A549 (cell line): ENCODE data around the gene CADM1. TPM values are rescaled to one million over a fixed set of nuclear protein-coding genes. Genes with fewer than 3 reads are reported as not detected.

ENCODE experiments used
- ATAC-seq, 2 experiments: fragments of 200-7000 bp in 1 of 2; fragments of >200 bp in 1 of 2; cut with Nextera tagmentation in 1 of 2; cut with Tn5 transposase in 1 of 2; 3 replicates each; pipeline versions ENCODE4 v1.8.0 to v1.9.1; 2018 to 2020; ENCODE audit warnings: mild to moderate bottlenecking in 1 of 2, moderate library complexity in 1 of 2
- CTCF ChIA-PET: fragments of 300-600 bp; sonication (Branson Sonifier 250); formaldehyde crosslinking; extraction: SDS; loops from one replicate; lab custom pipeline; 2021; ENCODE audit warnings: antibody characterized with exemption, inconsistent platforms; lab: Yijun Ruan, JAX
- POLR2A ChIA-PET: fragments of 350-600 bp; formaldehyde crosslinking; extraction: SDS; loops from one replicate; lab custom pipeline; 2021; ENCODE audit warnings: antibody characterized with exemption, inconsistent platforms; lab: Yijun Ruan, JAX
- DNase-seq, 2 experiments: peaks; one replicate each; pipeline versions ENCODE4 v3.0.0 to v3.0.0-alpha.2; 2011 to 2016; ENCODE audit warnings: low read depth in 1 of 2, low spot score in 1 of 2
- FAIRE-seq: peaks from 2 replicates; lab custom pipeline; 2011; peaks lifted over from hg19 to GRCh38; lab: Jason Lieb, UNC
- H3K27ac ChIP-seq, 2 experiments: fragments of >200 bp; sonication (Bioruptor Twin); formaldehyde crosslinking; 3 replicates each; pipeline ENCODE4 v1.5.1; 2016 to 2017
- H3K4me1 ChIP-seq: fragments of >200 bp; sonication (Bioruptor Twin); formaldehyde crosslinking; 3 replicates; pipeline ENCODE4 v1.6.1; 2016
- H3K4me2 ChIP-seq: fragments of >200 bp; sonication (Bioruptor Twin); formaldehyde crosslinking; 3 replicates; pipeline ENCODE4 v1.6.1; 2016
- H3K4me3 ChIP-seq: fragments of >200 bp; sonication (Bioruptor Twin); formaldehyde crosslinking; 3 replicates; pipeline ENCODE4 v1.5.1; 2016
- H3K9me3 ChIP-seq: fragments of >200 bp; sonication (Bioruptor Twin); formaldehyde crosslinking; 3 replicates; pipeline ENCODE4 v1.6.1; 2016
- BHLHE40 ChIP-seq: IDR thresholded peaks from 2 replicates; pipeline ENCODE4 v1.6.1; 2012; ENCODE audit warnings: low read depth, low read length, inconsistent platforms
- CBX8 ChIP-seq: fragments of 200-600 bp; sonication (generic); IDR thresholded peaks from 2 replicates; pipeline ENCODE4 v1.6.1; 2016
- CHD2 ChIP-seq: fragments of 150-350 bp; IDR thresholded peaks from 2 replicates; pipeline ENCODE4 v1.6.1; 2014; ENCODE audit warnings: low read length; ENCODE audit not compliant: partially characterized antibody
- CHD4 ChIP-seq: fragments of 200-600 bp; sonication (generic); IDR thresholded peaks from 2 replicates; pipeline ENCODE4 v1.6.1; 2016; ENCODE audit warnings: antibody characterized with exemption, mild to moderate bottlenecking, borderline replicate concordance
- EHF ChIP-seq: fragments of 250-450 bp; sonication (Bioruptor Pico); IDR thresholded peaks from 2 replicates; pipeline ENCODE4 v1.5.0; 2020; ENCODE audit warnings: mild to moderate bottlenecking
- EP300 ChIP-seq, 2 experiments: fragments of >200 bp; sonication (Bioruptor Twin); formaldehyde crosslinking; IDR thresholded peaks; 2 replicates in 1 of 2; 3 replicates in 1 of 2; pipeline ENCODE4 v1.6.1; 2016 to 2017
- ESRRA ChIP-seq: fragments of 150-350 bp; IDR thresholded peaks from 2 replicates; pipeline ENCODE4 v1.6.1; 2014; ENCODE audit warnings: mild to moderate bottlenecking, low read length, borderline replicate concordance
- FOSB ChIP-seq: fragments of 250-450 bp; sonication (Bioruptor Pico); IDR thresholded peaks from 2 replicates; pipeline ENCODE4 v1.5.0; 2020; ENCODE audit warnings: mild to moderate bottlenecking, moderate library complexity
- HEYL ChIP-seq: fragments of 250-450 bp; sonication (Bioruptor Pico); IDR thresholded peaks from 2 replicates; pipeline ENCODE4 v1.8.0; 2021; ENCODE audit warnings: mild to moderate bottlenecking, moderate library complexity
- HOXA7 ChIP-seq: fragments of 250-450 bp; sonication (Bioruptor Pico); IDR thresholded peaks from 2 replicates; pipeline ENCODE4 v1.5.0; 2020; ENCODE audit warnings: mild to moderate bottlenecking, moderate library complexity
- HOXB13 ChIP-seq: fragments of 250-450 bp; sonication (Bioruptor Pico); IDR thresholded peaks from 2 replicates; pipeline ENCODE4 v1.5.0; 2020; ENCODE audit warnings: low read depth, mild to moderate bottlenecking, moderate library complexity
- HOXB5 ChIP-seq: fragments of 250-450 bp; sonication (Bioruptor Pico); IDR thresholded peaks from 2 replicates; pipeline ENCODE4 v1.5.0; 2020; ENCODE audit warnings: mild to moderate bottlenecking, moderate library complexity
- KDM1A ChIP-seq: fragments of 200-600 bp; sonication (generic); IDR thresholded peaks from 2 replicates; pipeline ENCODE4 v1.6.1; 2016; ENCODE audit warnings: low read depth, mild to moderate bottlenecking
- KDM5A ChIP-seq: fragments of 200-600 bp; sonication (generic); IDR thresholded peaks from 2 replicates; pipeline ENCODE4 v1.6.1; 2016; ENCODE audit warnings: antibody characterized with exemption, mild to moderate bottlenecking
- MAZ ChIP-seq: fragments of 150-350 bp; IDR thresholded peaks from 2 replicates; pipeline ENCODE4 v1.6.1; 2014; ENCODE audit warnings: antibody characterized with exemption, low read depth, low read length, borderline replicate concordance
- MYC ChIP-seq: IDR thresholded peaks from 2 replicates; pipeline ENCODE4 v1.6.1; 2012; ENCODE audit warnings: mild to moderate bottlenecking, inconsistent platforms, low read length, improper control_type of control experiment, borderline replicate concordance
- NPAS2 ChIP-seq: fragments of 250-450 bp; sonication (Bioruptor Pico); IDR thresholded peaks from 2 replicates; pipeline ENCODE4 v1.8.0; 2022; ENCODE audit warnings: mild to moderate bottlenecking, moderate library complexity, borderline replicate concordance
- PBX3 ChIP-seq: IDR thresholded peaks from 2 replicates; pipeline ENCODE4 v1.6.1; 2012
- POLR2AphosphoS2 ChIP-seq: conservative IDR thresholded peaks from 2 replicates; pipeline ENCODE4 v1.6.1; 2012; ENCODE audit warnings: low read length, improper control_type of control experiment, inconsistent platforms
- RARB ChIP-seq: fragments of 250-450 bp; sonication (Bioruptor Pico); IDR thresholded peaks from 2 replicates; pipeline ENCODE4 v1.8.0; 2021; ENCODE audit warnings: mild to moderate bottlenecking, moderate library complexity
- RCOR1 ChIP-seq: fragments of 150-350 bp; IDR thresholded peaks from 2 replicates; pipeline ENCODE4 v1.6.1; 2014; ENCODE audit warnings: antibody characterized with exemption, low read length, low read depth
- RFX5 ChIP-seq: fragments of 450-650 bp; IDR thresholded peaks from 2 replicates; pipeline ENCODE4 v1.7.1; 2014; ENCODE audit warnings: antibody characterized with exemption, mild to moderate bottlenecking, moderate library complexity
- TFCP2L1 ChIP-seq: fragments of 250-450 bp; sonication (Bioruptor Pico); IDR thresholded peaks from 2 replicates; pipeline ENCODE4 v1.5.0; 2021; ENCODE audit warnings: mild to moderate bottlenecking
- TP53 ChIP-seq: fragments of 250-450 bp; sonication (Bioruptor Pico); IDR thresholded peaks from 2 replicates; pipeline ENCODE4 v1.5.0; 2021; ENCODE audit warnings: mild to moderate bottlenecking, moderate library complexity
- ZNF302 ChIP-seq: fragments of 250-450 bp; sonication (Bioruptor Pico); IDR thresholded peaks from 2 replicates; pipeline ENCODE4 v1.9.0; 2021; ENCODE audit warnings: inconsistent platforms, mild to moderate bottlenecking, moderate library complexity
- WGBS: methylation state at CpG from one replicate; pipeline ENCODE4 v1.1.6; 2017; ENCODE audit errors: missing lambda C conversion rate; 5-methylcytosine and 5-hydroxymethylcytosine counted together
- polyA plus RNA-seq, 4 experiments: library from polyadenylated mRNA; depleted of rRNA in 3 of 4; stranded (reverse); fragments of >200 nt; fragmentation: RNase III in 1 of 4; extraction: RNeasy Plus Mini Kit Qiagen cat#74134 plus additional on column Dnase treatment in 1 of 4; gene quantifications; 2 replicates in 3 of 4; 3 replicates in 1 of 4; pipeline ENCODE4 v1.2.3, GENCODE V29; 2011 to 2017
- TF ChIP-seq, protein P1 (sequence below): fragments of 250-450 bp; sonication (Bioruptor Pico); IDR thresholded peaks from 2 replicates; pipeline ENCODE4 v1.5.0; 2021; ENCODE audit warnings: mild to moderate bottlenecking, moderate library complexity, borderline replicate concordance
- TF ChIP-seq, protein P2 (sequence below): fragments of 150-350 bp; IDR thresholded peaks from 2 replicates; pipeline ENCODE4 v1.6.1; 2014; ENCODE audit warnings: low read depth, mild to moderate bottlenecking, low read length
- TF ChIP-seq, protein P3 (sequence below): fragments of 450-650 bp; IDR thresholded peaks from 2 replicates; pipeline ENCODE4 v1.6.1; 2014; ENCODE audit warnings: antibody characterized with exemption

CADM1 gene
- polyA plus RNA-seq, 2 of the 4 experiments (the other 2 are of a cell fraction): 33.4 to 36.7 TPM

DNA sequence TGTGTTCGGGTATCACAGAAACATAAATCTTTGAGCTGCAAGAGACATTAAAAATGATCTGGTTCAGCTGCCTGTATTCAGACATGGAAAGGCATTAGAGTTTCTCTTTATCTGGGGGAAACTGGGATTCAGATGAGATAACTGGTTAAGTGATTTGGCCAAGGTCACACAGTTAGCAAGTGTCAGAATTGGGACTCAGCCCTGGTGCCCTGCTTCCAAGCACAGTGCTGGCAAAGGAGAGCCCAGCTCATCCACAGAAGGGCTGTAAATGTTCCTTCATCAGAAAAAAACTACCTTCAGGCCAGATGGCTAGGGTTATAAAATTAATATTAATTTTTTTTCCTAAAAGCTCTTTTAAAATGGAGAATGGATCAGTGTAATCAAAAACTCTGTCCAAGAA lies 20.4 kb upstream of the CADM1 start:
- H3K27ac ChIP-seq: no peak overlapping the region
- ChIA-PET CTCF (interaction anchor here (1.5 kb wide), 1 partner anchor 9 kb away, joined by 4 read pairs; no protein-coding TSS in a partner anchor), POLR2A (no interaction called here)
- H3K4me2 ChIP-seq: no peak overlapping the region
- no peak for ATAC-seq
- no peaks in the 10 kb centered on the region for H3K9me3 ChIP-seq
- DNase-seq: no peak
- 96% methylated on average over 1 of the region's 1 CpG for WGBS
- no peak overlapping the region for H3K4me3 ChIP-seq
- FAIRE-seq: no peak
- TF ChIP-seq KDM5A (no peak), ESRRA (no peak), RFX5 (no peak), FOSB (CRISPR knock-in tag) (no peak), CHD2 (no peak), HOXB13 (CRISPR knock-in tag) (no peak), HOXA7 (CRISPR knock-in tag) (no peak), EP300 (IDR thresholded peaks at IDR 0.05) (no peak), ZNF302 (CRISPR knock-in tag) (no peak), POLR2AphosphoS2 (no peak), CBX8 (no peak), TP53 (no peak)
- TF ChIP-seq, protein P1, sequence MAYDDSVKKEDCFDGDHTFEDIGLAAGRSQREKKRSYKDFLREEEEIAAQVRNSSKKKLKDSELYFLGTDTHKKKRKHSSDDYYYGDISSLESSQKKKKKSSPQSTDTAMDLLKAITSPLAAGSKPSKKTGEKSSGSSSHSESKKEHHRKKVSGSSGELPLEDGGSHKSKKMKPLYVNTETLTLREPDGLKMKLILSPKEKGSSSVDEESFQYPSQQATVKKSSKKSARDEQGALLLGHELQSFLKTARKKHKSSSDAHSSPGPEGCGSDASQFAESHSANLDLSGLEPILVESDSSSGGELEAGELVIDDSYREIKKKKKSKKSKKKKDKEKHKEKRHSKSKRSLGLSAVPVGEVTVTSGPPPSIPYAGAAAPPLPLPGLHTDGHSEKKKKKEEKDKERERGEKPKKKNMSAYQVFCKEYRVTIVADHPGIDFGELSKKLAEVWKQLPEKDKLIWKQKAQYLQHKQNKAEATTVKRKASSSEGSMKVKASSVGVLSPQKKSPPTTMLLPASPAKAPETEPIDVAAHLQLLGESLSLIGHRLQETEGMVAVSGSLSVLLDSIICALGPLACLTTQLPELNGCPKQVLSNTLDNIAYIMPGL (CRISPR knock-in tag): no peak
- H3K4me1 ChIP-seq: no peaks in the 10 kb centered on the region

DNA sequence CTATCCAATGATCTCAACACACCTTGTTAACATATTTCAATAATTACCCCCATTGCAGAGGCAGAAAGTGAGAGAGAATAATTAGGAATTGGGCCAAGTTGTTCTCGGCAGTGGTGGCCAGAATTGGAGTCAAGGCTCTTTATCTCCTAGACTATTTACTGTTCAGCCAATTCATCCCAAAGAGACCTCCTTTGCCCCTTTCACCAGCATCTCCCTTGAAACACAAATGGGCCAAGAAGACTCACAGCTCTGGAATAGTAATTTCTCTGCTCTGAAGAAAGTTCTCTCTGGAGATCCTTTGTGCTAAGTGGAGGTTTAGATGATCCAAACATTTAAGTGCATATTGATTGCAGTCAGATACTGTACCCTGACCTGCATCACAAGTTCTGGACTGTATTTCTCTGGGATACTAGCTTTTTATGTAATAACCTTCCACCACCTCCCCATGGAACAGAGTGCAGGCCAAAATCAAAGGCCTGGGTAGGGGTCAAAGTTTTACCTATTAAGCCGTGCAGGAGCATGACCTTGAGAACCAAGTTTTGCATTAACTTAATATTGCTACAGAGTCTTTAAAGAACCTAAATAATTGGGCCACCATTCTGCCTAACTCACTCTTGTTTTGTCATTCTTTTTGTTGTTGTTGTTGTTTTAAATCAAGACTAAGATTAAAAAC lies 19.6 kb upstream of the CADM1 start:
- ATAC-seq: no peak
- H3K27ac ChIP-seq: no peak overlapping the region
- 53% methylated on average over 2 of the region's 2 CpGs for WGBS
- H3K4me3 ChIP-seq: no peak overlapping the region
- CTCF ChIA-PET: interaction anchor here (1.5 kb wide), 1 partner anchor 8 kb away, joined by 4 read pairs; no protein-coding TSS in a partner anchor
- no peak for FAIRE-seq
- POLR2A ChIA-PET: no interaction called here
- TF ChIP-seq, protein P2, sequence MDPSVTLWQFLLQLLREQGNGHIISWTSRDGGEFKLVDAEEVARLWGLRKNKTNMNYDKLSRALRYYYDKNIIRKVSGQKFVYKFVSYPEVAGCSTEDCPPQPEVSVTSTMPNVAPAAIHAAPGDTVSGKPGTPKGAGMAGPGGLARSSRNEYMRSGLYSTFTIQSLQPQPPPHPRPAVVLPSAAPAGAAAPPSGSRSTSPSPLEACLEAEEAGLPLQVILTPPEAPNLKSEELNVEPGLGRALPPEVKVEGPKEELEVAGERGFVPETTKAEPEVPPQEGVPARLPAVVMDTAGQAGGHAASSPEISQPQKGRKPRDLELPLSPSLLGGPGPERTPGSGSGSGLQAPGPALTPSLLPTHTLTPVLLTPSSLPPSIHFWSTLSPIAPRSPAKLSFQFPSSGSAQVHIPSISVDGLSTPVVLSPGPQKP: no peak
- no peak for TF ChIP-seq BHLHE40
- TF ChIP-seq RCOR1: no peak
- no peak for TF ChIP-seq MAZ
- TF ChIP-seq EHF (CRISPR knock-in tag): no peak
- no peak for TF ChIP-seq KDM1A
- TF ChIP-seq HOXA7 (CRISPR knock-in tag): no peak
- no peak for TF ChIP-seq RARB (CRISPR knock-in tag)
- no peak for TF ChIP-seq NPAS2 (CRISPR knock-in tag)
- TF ChIP-seq CHD2: no peak
- TF ChIP-seq HEYL (CRISPR knock-in tag): no peak
- no peak for TF ChIP-seq CHD4
- TF ChIP-seq TFCP2L1 (CRISPR knock-in tag): no peak
- TF ChIP-seq, protein P3, sequence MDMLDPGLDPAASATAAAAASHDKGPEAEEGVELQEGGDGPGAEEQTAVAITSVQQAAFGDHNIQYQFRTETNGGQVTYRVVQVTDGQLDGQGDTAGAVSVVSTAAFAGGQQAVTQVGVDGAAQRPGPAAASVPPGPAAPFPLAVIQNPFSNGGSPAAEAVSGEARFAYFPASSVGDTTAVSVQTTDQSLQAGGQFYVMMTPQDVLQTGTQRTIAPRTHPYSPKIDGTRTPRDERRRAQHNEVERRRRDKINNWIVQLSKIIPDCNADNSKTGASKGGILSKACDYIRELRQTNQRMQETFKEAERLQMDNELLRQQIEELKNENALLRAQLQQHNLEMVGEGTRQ: no peak
- no peak for TF ChIP-seq PBX3
- no peak for TF ChIP-seq RFX5
- no peak for TF ChIP-seq HOXB5 (CRISPR knock-in tag)
- no peak for TF ChIP-seq KDM5A
- TF ChIP-seq MYC: no peak
- TF ChIP-seq, all 56 proteins: peak for 0
- no peaks in the 10 kb centered on the region for H3K4me1 ChIP-seq
- no peaks in the 10 kb centered on the region for H3K9me3 ChIP-seq
- H3K4me2 ChIP-seq: no peak overlapping the region
- DNase-seq: no peak
